SK-N-SH (cell line): ENCODE measurements around the gene ULK1. TPM values are rescaled to one million over a fixed set of nuclear protein-coding genes. Genes with fewer than 3 reads are reported as not detected.

Source experiments
- CTCF ChIA-PET: fragments of 300-600, 350-600 bp; formaldehyde crosslinking; extraction: SDS; loops from one replicate; lab custom pipeline; 2021; lab: Yijun Ruan, JAX
- POLR2A ChIA-PET: fragments of 350-600 bp; sonication (Branson Sonifier 250); formaldehyde crosslinking; extraction: SDS; loops from one replicate; lab custom pipeline; 2020; ENCODE audit warnings: antibody characterized with exemption, inconsistent platforms; lab: Yijun Ruan, JAX
- DNase-seq: peaks from one replicate; pipeline ENCODE4 v3.0.0; 2012
- H2AFZ ChIP-seq: fragments of 200-600 bp; sonication (generic); 2 replicates; pipeline ENCODE4 v1.8.1; 2016; ENCODE audit warnings: antibody characterized with exemption, mild to moderate bottlenecking, low read depth
- H3F3A ChIP-seq: fragments of 200-600 bp; sonication (generic); replicated peaks from 2 replicates; pipeline ENCODE3; 2016; ENCODE audit warnings: antibody characterized with exemption, mild to moderate bottlenecking; ENCODE audit not compliant: insufficient read depth
- H3K27ac ChIP-seq, 2 experiments: fragments of 200-500 bp in 1 of 2; fragments of 200-600 bp in 1 of 2; sonication (Bioruptor generic) in 1 of 2; sonication (generic), shearing (Covaris generic) in 1 of 2; 2 replicates each; pipeline versions ENCODE4 v1.5.1 to v1.6.1; 2014 to 2016; ENCODE audit warnings: low read depth in 2 of 2, inconsistent platforms in 1 of 2, low read length in 1 of 2, mild to moderate bottlenecking in 1 of 2, mixed read lengths in 1 of 2
- H3K27me3 ChIP-seq: fragments of 200-600 bp; sonication (generic), shearing (Covaris generic); 2 replicates; pipeline ENCODE4 v1.6.1; 2016; ENCODE audit warnings: mixed run types; ENCODE audit not compliant: insufficient read depth
- H3K36me3 ChIP-seq, 2 experiments: fragments of 200-500 bp in 1 of 2; fragments of 200-600 bp in 1 of 2; sonication (Bioruptor generic) in 1 of 2; sonication (generic) in 1 of 2; replicated peaks in 1 of 2; 2 replicates each; pipeline versions ENCODE3 to v1.5.1; 2014 to 2016; ENCODE audit warnings: low read length in 1 of 2, mild to moderate bottlenecking in 1 of 2; ENCODE audit not compliant: insufficient read depth in 2 of 2, control insufficient read depth in 1 of 2
- H3K4me1 ChIP-seq, 2 experiments: fragments of 200-500 bp in 1 of 2; fragments of 200-600 bp in 1 of 2; sonication (Bioruptor generic) in 1 of 2; sonication (generic), shearing (Covaris generic) in 1 of 2; 2 replicates each; pipeline versions ENCODE4 v1.5.1 to v1.6.1; 2014 to 2016; ENCODE audit warnings: low read depth in 1 of 2, low read length in 1 of 2, mixed run types in 1 of 2; ENCODE audit not compliant: insufficient read depth in 2 of 2, control insufficient read depth in 1 of 2
- H3K4me2 ChIP-seq: fragments of 200-600 bp; sonication (generic), shearing (Covaris generic); 2 replicates; pipeline ENCODE4 v1.6.1; 2017; ENCODE audit warnings: mixed run types
- H3K4me3 ChIP-seq, 2 experiments: fragments of 200-500 bp in 1 of 2; fragments of 200-600 bp in 1 of 2; sonication (Bioruptor generic) in 1 of 2; sonication (generic), shearing (Covaris generic) in 1 of 2; 2 replicates each; pipeline versions ENCODE4 v1.5.1 to v1.8.1; 2014 to 2016; ENCODE audit warnings: low read depth in 2 of 2, inconsistent platforms in 1 of 2, low read length in 1 of 2, mild to moderate bottlenecking in 1 of 2, mixed read lengths in 1 of 2, moderate library complexity in 1 of 2
- H3K79me2 ChIP-seq: fragments of 200-600 bp; sonication (generic); 2 replicates; pipeline ENCODE4 v1.8.1; 2017; ENCODE audit warnings: mild to moderate bottlenecking; ENCODE audit not compliant: insufficient read depth
- H3K9ac ChIP-seq: fragments of 200-600 bp; sonication (generic); 2 replicates; pipeline ENCODE4 v1.6.1; 2017; ENCODE audit warnings: mixed run types
- H3K9me2 ChIP-seq: fragments of 200-600 bp; sonication (generic); 2 replicates; pipeline ENCODE4 v1.6.1; 2017; ENCODE audit warnings: mixed run types
- H3K9me3 ChIP-seq: fragments of 200-600 bp; sonication (generic); 2 replicates; pipeline ENCODE4 v1.6.1; 2017; ENCODE audit warnings: mixed run types, mild to moderate bottlenecking, moderate library complexity
- H4K20me1 ChIP-seq: fragments of 200-600 bp; sonication (generic); 2 replicates; pipeline ENCODE4 v1.6.1; 2017; ENCODE audit warnings: mild to moderate bottlenecking, mixed run types; ENCODE audit not compliant: insufficient read depth
- CHD2 ChIP-seq: fragments of 150-350 bp; IDR thresholded peaks from 2 replicates; pipeline ENCODE4 v1.6.1; 2018; ENCODE audit warnings: low read length; ENCODE audit not compliant: partially characterized antibody
- ELF1 ChIP-seq: IDR thresholded peaks from 2 replicates; pipeline ENCODE4 v1.4.0; 2012
- FOSL2 ChIP-seq: IDR thresholded peaks from 2 replicates; pipeline ENCODE4 v1.4.0; 2012; ENCODE audit warnings: low read depth, mild to moderate bottlenecking, moderate library complexity, borderline replicate concordance
- FOXJ3 ChIP-seq: sonication (generic); formaldehyde crosslinking; IDR thresholded peaks from 2 replicates; pipeline ENCODE4 v1.5.1; 2020; ENCODE audit warnings: mild to moderate bottlenecking, missing genetic modification reagents
- FOXM1 ChIP-seq: IDR thresholded peaks from 2 replicates; pipeline ENCODE4 v1.4.0; 2012; ENCODE audit warnings: low read depth, mild to moderate bottlenecking
- GABPA ChIP-seq: IDR thresholded peaks from 2 replicates; pipeline ENCODE4 v1.4.0; 2012; ENCODE audit warnings: low read depth, mild to moderate bottlenecking
- GATA2 ChIP-seq: sonication (generic); formaldehyde crosslinking; IDR thresholded peaks from 2 replicates; pipeline ENCODE4 v1.5.0; 2020; ENCODE audit warnings: mild to moderate bottlenecking, missing genetic modification reagents
- MEF2A ChIP-seq: IDR thresholded peaks from 2 replicates; pipeline ENCODE4 v1.4.0; 2012; ENCODE audit warnings: low read depth, borderline replicate concordance
- MXI1 ChIP-seq: IDR thresholded peaks from 2 replicates; pipeline ENCODE4 v1.6.1; 2012; ENCODE audit warnings: mild to moderate bottlenecking, low read depth, low read length, improper control_type of control experiment
- NRF1 ChIP-seq: IDR thresholded peaks from 2 replicates; pipeline ENCODE4 v1.6.1; 2012; ENCODE audit warnings: low read depth, mild to moderate bottlenecking, low read length
- PBX3 ChIP-seq: IDR thresholded peaks from 2 replicates; pipeline ENCODE4; 2012
- POLR2AphosphoS5 ChIP-seq: IDR thresholded peaks from 2 replicates; pipeline ENCODE4 v1.6.1; 2012; ENCODE audit warnings: low read depth, low read length
- RAD21 ChIP-seq: IDR thresholded peaks from 2 replicates; pipeline ENCODE4 v1.6.1; 2012; ENCODE audit warnings: mild to moderate bottlenecking, low read length
- RCOR1 ChIP-seq: fragments of 150-350 bp; IDR thresholded peaks from 2 replicates; pipeline ENCODE4 v1.6.1; 2017; ENCODE audit warnings: antibody characterized with exemption, low read length
- RFX5 ChIP-seq: IDR thresholded peaks from 2 replicates; pipeline ENCODE4 v1.6.1; 2012; ENCODE audit warnings: mild to moderate bottlenecking, improper control_type of control experiment, low read length
- SIN3A ChIP-seq: IDR thresholded peaks from 2 replicates; pipeline ENCODE4 v1.6.1; 2012; ENCODE audit warnings: low read depth, mild to moderate bottlenecking, low read length, moderate library complexity, borderline replicate concordance
- SMC3 ChIP-seq: IDR thresholded peaks from 2 replicates; pipeline ENCODE4 v1.6.1; 2012; ENCODE audit warnings: low read depth, low read length, improper control_type of control experiment
- TAF1 ChIP-seq: IDR thresholded peaks from 2 replicates; pipeline ENCODE4 v1.6.1; 2012; ENCODE audit warnings: low read depth, mild to moderate bottlenecking, low read length, moderate library complexity, borderline replicate concordance
- TCF12 ChIP-seq: IDR thresholded peaks from 2 replicates; pipeline ENCODE4 v1.4.0; 2012
- TEAD4 ChIP-seq: IDR thresholded peaks from 2 replicates; pipeline ENCODE4 v1.4.0; 2012; ENCODE audit warnings: mild to moderate bottlenecking, borderline replicate concordance; ENCODE audit not compliant: insufficient read depth
- USF1 ChIP-seq: IDR thresholded peaks from 2 replicates; pipeline ENCODE4 v1.4.0; 2012; ENCODE audit warnings: low read depth, borderline replicate concordance
- USF2 ChIP-seq: fragments of 150-350 bp; IDR thresholded peaks from 2 replicates; pipeline ENCODE4 v1.6.1; 2017; ENCODE audit warnings: antibody characterized with exemption, low read length, low read depth, borderline replicate concordance
- WGBS: methylation state at CpG from one replicate; pipeline ENCODE4 v1.1.6; 2017; ENCODE audit warnings: low lambda C conversion rate; 5-methylcytosine and 5-hydroxymethylcytosine counted together
- polyA plus RNA-seq, 3 experiments: library from polyadenylated mRNA; depleted of rRNA; stranded (reverse); fragments of >200 nt; gene quantifications; 2 replicates each; pipeline ENCODE4 v1.2.3, GENCODE V29; 2012

The ULK1 gene
- polyA plus RNA-seq, 1 of the 3 experiments (the other 2 are of a cell fraction): 10.7 TPM

- TF ChIP-seq NRF1 (no peak), TEAD4 (no peak), USF1 (no peak), USF2 (no peak), RFX5 (0 out of 2 replicates have a peak, but pooled peaks have one; percentile 18), SIN3A (peak; percentile 94), TAF1 (peak; percentile 36; the same call in 1 of the 2 replicates), GABPA (no peak), SMC3 (no peak), MXI1 (peak; percentile 94), CHD2 (peak; percentile 70), TCF12 (no peak; the same call in 1 of the 2 replicates), ELF1 (no peak)
These were observed 1.8 kb downstream of the ULK1 start (continued) for GRCh38 chr12:131896080-131896810.

GRCh38 chr12:131896811-131897270 lies 2.4 kb downstream of the ULK1 start:
- Histone ChIP-seq H3K27ac (no peak overlapping the region; a peak in 1 of 4 replicates), H3K9me2 (no peaks in the 10 kb centered on the region), H3K9me3 (no peaks in the 10 kb centered on the region), H3K4me3 (no peak overlapping the region), H3F3A (peaks cover 2% of the 10 kb centered on the region), H3K4me2 (peak overlapping the region; percentile 99; the same call in 1 of the 2 replicates), H3K79me2 (peaks cover 42% of the 10 kb centered on the region), H2AFZ (no peak overlapping the region), H3K4me1 (peaks cover 7 to 29% of the 10 kb centered on the region in 2 experiments; a peak in 1 of 4 replicates), H4K20me1 (peaks cover 26% of the 10 kb centered on the region), H3K9ac (no peak overlapping the region), H3K36me3 (peaks cover 8% of the 10 kb centered on the region in 2 experiments), H3K27me3 (no peaks in the 10 kb centered on the region)
- POLR2A ChIA-PET: interaction anchor here (0.9 kb wide), 1 partner anchor 139 kb away, joined by 3 read pairs; no protein-coding TSS in a partner anchor
- 90% methylated on average over 10 of the region's 14 CpGs for WGBS
- TF ChIP-seq POLR2AphosphoS5: no peak
- no peak for TF ChIP-seq TAF1
- no peak for TF ChIP-seq FOSL2
- TF ChIP-seq MEF2A: no peak
- no peak for TF ChIP-seq TCF12
- TF ChIP-seq GATA2 (CRISPR knock-in tag): no peak
- TF ChIP-seq FOXM1: no peak
- no peak for TF ChIP-seq USF2
- no peak for TF ChIP-seq RAD21
- TF ChIP-seq PBX3: no peak
- TF ChIP-seq SMC3: no peak
- TF ChIP-seq RCOR1: no peak
- no peak for TF ChIP-seq FOXJ3 (CRISPR knock-in tag)
- peak; percentile 25 for DNase-seq
- CTCF ChIA-PET: interaction anchor here (0.9 to 2.2 kb wide), 3 partner anchors 10 to 792 kb away, joined by 3 to 12 read pairs (median 3); no protein-coding TSS in a partner anchor
